T follicular helper cell (primary cell): ENCODE results near the gene NFYC.

Source experiments
- DNase-seq: peaks from one replicate; pipeline ENCODE4 v3.0.0-alpha.2; 2020; ENCODE audit warnings: low read depth

Gene NFYC

DNA sequence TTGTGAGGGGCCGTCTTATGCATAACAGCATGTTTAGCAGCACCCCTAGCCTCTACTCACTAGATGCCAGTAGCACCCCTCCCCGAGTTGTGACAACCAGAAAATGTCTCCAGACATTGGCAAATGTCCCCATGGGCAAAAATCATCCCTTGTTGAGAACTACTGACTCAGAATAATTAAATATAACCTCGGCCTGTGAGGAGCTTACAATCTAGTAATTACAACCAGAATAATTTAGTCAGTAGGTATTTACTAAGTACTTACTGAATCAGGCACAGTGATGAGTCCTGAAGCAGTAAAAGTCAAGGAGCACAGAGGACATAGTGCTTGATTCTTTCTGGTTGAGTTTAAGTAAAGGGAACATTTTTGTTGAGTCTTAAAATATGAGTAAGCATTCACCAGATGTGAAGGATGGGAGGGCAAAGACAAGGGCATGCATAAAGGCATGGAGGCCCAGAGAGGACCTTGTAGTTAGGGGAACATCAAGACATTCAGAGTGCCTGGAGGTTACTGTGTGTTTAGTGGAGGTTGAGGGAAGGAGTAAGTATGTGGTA, 48.0 kb downstream of the NFYC start:
- DNase-seq: no peak

DNA sequence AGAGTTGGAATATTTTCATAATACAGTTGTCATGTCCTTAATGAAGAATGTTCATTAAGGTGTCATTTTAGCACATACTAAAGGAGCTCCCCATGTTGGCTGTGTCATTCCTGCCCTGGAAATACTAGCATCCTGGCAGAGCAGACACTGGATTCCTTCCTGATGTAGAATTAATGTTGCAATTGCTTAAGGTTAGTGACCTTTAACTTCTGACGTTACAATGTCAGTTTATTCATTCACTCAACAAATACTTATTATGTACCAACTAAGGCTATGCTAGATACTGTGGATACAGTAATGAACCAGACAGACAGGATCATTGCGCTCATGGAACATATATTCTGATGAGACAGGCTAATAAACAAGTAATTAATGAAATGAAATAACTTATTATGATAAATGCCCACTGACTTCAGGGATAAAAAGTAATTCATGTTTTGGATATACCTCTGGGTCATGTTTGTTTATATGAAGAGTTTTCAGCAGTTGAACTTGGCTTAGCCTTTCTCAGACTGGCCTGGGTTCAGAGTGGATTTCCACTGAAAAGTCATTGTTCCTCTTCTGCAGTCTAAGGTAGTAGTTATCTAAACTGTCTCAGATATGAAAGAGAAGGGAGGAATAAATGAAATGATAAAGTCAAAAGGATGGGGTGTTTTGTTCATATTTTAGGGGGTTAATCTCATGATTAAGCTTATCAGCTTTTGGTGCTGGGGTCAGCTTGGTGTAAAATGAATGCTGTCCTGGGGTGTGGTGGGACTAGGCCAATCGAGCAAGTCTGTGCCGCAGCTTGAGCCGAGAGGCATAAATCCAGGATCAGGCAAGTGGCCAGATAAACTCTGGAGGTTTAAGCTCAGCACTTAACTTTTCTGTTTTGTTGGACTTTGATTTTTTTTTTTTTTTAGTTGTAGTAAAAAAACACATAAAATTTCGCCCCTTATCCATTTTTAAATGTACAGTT, 48.8 kb downstream of the NFYC start:
- DNase-seq: no peak

DNA sequence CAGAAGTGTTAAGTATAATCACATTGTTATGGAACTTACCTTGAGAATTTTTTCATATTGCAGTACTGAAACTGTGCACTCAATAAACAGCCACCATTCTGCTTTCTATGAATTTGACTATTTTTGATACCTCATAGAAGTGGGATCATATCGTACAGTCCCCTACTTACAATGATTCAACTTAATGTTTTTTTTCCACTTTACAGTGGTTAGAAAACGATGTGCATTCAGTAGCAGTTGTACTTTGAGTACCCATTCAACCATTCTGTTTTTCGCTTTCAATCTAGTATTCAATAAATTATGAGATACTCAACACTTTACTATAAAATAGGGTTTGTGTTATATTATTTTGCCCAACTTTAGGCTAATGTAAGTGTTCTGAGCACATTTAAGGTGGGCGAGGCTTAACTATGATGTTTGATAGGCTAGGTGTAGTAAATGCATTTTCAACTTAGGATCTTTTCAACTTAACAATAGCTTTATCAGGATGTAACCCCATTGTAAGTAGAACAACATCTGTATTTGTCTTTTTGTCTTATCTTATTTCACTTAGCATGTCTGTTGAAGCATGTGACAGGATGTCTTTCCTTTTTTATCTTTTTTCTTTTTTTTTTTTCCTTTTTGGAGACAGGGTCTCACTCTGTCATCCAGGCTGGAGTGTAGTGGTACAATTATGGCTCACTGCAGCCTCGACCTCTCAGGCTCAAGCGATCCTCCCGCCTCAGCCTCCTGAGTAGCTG, 49.7 kb downstream of the NFYC start:
- DNase-seq: no peak

DNA sequence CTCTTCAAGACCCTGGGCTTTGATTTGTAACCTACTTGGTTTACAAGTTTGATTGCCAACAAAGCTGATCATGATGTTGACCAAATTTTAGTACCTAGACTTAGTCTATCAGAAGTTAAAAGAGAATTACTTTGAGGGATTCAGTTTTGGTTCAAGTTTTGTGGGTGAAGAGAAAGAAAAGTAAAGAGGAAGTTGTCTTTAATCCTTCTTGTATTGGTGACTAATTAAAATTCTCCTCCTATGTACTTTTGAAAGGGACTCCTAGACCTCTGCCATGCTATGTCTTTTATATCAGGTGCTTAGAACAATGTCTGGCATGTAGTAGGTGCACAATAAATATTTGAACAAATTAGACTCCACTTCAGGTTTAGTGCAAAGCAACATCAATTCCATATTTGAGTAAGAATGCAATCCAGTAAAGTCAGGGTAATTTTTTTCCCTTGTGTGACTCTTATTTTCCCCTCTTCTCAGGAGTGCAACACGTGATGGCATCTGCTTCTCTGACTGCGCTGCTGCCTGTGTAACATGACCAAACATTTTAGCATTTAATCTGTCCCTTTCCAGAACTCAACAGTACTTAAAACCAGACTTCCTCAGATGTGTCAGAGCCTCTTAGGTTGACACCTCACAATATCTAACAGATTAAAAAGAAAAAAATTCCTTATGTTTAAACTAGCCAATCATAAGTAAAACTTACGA, 51.0 kb downstream of the NFYC start:
- no peak for DNase-seq

DNA sequence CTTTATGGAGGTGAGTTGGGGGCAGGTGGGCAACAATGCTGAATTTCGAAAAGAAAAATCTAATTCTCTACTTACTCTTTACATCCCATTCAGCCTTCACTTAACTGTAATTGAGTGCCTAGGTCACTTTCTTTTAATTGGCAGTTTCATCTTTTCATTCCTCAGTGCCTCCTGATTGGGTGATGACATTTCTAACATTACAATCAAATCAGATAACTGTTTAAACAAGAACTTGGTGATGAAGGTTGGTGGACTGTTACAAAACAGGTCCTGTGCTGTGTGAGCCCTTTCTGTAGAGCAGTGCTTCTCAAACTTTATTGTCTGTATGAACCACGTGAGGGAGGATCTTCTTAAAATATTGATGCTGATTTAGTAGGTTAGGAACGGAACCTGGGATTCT, 51.9 kb downstream of the NFYC start:
- no peak for DNase-seq

DNA sequence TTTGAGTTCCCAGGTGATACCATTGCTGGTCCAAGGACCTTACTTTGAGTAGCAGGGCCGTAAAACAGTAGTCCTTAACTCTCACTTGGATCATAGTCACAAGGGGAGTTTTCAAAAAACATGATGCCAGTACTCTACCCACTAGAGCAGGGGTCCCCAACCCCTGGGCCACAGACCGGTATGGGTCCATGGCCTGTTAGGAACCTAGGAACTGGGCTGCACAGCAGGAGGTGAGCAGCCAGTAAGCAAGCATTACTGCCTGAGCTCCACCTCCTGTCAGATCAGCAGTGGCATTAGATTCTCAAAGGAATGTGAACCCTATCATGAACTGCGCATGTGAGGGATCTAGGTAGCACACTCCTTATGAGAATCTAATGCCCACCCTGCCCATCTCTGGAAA, 52.4 kb downstream of the NFYC start:
- DNase-seq: no peak

DNA sequence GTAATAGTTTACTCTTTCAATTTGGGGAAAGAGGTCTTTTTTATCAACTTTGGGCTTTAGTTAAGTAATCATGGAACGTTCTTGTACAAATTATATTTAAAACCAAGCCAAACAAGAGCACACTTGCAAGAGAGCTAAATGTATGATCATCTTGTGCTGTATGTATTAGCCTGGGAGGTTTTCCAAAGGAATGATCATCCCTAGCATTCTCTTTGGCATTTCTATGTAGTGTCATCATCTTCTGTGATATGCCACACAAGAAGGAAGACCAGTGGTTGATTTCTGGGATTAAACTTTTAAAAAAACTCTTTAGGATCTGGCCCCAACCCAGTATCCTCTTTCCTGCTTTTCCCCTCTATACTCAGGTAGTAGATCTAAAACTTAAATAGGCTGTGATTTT, 53.7 kb downstream of the NFYC start:
- no peak for DNase-seq

DNA sequence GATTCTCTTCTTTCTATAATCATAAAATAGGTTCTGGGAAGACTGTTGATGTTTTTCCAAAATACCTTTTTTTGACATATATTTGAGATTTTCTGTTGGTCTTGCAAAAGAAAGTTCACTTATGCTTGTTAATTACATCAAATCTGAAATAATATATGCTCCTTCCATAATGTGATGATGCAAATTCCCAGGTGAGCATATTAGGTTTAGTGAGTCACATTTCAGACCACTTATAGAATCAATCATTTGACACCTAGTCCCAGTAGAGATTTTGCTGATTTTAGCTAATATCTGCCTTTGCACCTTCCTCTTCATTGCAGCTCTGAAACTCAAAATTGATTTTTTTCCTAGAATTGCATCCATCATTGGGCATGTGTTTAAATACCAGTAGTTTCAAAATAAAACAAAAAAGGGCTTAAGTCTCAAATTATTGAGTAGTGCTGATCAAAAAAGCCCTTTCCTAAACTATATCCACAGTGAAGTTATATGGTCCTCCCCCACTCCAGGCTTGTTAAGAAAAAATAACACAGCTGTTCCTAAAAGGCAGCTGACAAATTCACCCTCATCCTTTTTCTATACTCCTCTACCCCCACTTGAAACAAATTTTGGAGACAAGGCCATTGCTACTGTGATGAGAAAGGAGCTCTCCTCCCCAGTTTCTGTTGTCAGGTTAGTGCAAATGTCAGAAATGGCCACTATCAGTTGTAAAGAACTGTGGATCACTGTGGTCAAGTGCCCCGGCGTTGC, 55.0 kb downstream of the NFYC start:
- DNase-seq: no peak

DNA sequence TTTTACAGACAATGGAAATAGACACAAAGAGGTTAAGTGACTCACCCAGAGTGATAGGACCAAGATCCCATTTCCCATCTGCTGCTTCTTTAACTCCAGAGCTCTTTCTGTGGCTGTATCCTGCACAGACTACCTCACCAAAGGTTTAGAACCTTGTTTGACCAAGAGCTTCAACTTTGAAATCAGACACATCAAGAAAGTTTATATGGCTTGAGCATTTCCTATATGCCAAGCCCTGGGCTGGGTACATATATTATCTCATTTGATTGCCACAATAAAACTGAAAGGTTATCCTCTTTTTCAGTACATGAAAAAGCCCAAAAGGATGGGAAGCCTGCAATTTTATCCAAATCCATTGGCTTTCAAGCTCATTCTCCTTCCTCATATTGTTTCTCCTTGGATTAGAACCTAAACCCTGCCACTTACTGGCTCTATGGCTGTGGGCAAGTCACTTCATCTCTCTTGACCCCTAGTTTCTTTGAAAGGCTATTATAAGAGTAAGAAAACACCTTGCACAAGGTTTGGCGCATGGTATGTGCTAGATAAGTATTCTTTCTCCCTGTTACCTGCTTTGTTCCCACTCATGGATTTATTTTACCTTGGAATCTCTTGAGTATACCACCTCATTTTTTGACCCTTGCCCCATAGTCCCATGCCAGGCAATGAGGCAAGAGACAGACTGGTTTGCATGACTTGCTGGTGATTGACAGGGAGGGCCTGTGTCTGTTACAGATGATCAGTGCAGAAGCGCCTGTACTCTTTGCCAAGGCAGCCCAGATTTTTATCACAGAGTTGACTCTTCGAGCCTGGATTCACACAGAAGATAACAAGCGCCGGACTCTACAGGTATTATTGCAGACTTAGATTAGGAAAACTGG, 57.6 kb downstream of the NFYC start:
- DNase-seq: no peak

DNA sequence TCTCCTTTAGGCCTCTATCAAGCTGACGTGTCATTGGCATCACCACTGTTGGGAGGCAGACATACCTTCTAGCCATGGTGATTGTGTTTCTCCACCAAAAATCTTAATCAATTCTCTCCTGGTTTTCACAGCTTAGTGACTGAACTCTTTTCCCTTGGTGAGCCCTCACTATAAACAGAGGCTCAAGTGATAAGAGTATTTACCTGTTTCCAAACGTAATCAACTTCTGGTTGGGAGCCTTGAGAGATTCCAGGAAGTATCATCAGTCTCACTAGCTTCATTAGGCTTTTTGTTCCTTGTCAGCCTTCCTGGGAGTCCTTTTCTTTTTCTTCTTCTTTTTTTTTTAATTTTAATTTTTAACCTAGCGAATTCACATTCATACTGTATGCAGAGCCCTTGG, 58.3 kb downstream of the NFYC start:
- no peak for DNase-seq

DNA sequence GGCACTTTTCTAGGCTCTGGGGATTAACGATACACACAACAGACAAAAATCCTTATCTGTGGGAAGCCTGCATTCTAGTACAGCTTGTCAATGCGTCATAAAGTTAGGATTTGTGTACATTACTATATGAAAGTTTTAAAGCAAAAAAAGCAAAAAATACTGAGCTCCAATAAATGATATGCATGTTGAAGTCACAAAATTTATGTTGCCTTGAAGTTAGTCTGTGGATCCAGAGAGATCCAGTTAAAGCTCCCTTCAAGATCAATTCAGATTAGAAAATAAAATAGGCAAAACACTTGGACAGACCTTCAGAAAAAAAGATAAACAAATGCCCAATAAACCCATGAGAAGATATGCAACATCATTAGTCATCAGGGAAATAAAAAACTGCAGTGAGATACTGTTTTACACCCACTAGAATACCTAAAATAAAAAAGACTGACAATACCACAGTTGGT, 59.0 kb downstream of the NFYC start:
- no peak for DNase-seq

DNA sequence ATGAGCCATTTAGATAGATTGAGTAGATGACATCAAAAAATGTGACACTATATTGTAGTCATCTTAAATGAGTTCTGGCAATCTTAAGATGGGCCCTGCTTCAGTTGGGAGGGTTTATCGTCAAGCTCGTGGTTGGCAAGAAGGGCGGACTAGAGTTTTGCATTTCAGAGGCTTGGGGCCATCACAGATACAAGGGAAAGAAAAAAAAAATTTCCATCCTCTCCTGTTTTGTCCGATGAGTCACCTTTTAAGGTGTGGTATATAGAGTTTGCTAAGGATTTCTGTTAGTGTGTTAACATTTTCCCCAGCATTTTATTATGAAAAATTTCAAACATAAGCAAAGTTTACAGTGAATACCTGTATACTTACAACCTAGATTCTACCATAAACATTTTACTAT, 60.3 kb downstream of the NFYC start:
- no peak for DNase-seq

DNA sequence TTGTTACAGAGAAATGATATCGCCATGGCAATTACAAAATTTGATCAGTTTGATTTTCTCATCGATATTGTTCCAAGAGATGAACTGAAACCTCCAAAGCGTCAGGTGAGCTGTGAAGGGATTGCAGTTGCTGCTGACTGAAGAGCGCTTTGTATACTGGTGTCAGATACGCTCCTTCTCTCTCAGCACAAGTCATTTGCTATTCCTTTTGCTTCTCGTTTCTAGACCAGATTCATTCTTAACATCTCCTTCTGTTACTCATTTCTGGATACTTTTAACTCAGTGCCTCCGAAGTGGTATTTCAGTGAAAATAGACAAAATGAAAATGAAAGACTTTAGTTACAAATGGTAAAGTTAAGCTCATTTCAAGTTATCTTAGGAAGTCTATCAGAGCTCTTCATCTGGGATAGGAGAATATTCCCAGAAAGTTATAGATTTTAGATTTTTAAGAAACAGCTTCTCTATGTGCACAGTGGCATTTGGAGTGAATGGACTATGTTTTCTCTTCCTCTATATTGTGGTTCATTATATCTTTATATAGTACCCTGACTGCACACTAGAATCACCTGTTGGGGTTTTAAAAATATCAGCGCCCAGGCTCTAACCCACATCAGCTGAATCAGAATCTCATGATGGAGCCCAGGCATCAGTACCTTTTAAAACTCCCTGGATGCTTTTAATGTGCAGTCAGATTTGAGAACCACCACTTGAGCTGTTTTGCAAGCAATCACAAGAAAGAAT, 61.8 kb downstream of the NFYC start:
- DNase-seq: no peak

DNA sequence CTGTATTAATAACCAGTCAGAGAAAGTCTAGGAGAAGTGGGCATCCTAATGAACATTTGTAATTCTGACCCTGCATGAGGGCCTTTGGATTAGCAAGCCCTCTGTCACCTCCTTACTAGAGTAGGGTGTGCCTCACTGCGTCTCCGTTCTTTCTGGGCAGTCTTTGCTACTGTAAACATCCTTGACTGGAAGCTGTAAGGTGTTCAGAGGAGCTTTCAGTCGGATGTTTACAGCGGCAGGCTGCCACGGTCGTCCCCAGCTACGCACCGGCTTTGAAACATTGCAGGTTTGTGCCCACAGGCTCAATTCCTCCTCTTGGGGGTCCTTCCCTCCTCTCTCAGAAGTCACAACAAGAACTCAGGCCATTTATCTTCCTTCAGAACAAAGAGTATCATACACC, 62.7 kb downstream of the NFYC start:
- DNase-seq: no peak

DNA sequence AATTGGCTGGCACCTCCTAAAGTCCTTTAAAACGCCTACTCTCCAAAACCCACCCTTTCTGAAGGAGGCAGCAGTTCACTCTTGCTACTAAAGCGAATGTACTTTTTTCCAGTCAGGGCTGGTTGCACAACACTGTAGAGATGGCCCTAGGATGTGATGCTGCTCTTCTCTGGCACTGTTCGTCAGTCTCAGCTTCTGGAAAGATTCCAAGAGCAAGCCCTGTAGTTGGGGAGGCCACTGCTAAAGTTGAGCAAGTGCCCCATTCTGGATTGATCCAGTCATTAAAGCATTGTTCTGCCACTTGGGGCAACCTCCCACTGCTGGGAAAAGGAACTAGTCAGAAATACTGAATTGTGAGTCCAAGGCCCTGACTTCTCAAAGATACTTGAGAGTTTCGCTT, 63.6 kb downstream of the NFYC start:
- DNase-seq: no peak

DNA sequence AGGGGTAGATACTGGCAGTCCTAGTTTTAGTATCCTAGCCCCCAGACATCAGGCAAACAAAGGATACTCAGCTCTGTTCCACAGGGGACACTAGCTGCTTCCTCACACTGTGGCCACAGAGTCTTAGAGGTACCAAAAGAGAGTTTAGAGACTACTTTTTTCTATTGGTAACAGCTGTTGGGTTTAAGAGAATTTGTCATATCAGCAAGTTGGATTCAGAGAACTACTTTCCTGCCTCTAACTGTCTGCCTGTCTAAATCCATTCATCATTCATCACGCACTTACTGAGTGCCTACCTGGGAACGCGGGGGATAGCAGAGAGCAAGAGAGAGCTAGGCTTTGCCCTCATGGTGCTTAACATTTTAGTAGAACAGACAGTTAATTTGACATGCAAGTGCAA, 65.0 kb downstream of the NFYC start:
- DNase-seq: no peak

DNA sequence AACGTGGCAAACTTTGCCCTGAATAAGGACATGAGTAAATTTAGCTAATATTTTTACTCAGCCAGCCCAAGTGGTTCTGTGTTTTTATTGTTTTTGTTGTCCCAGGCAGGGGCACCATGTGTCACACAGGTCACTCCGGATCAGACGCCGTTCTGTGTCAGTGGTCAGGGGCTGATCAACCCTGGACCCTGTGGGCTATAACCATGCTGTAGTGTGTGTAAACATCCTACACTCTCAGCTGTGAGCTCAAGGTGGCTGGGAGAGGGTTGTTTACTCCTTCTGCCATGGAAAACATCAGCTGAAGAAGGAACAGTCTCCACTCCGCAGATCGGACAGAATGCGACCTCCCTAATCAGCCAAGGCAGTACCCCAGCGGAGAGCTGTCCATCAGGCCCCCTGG, 65.6 kb downstream of the NFYC start:
- DNase-seq: no peak

DNA sequence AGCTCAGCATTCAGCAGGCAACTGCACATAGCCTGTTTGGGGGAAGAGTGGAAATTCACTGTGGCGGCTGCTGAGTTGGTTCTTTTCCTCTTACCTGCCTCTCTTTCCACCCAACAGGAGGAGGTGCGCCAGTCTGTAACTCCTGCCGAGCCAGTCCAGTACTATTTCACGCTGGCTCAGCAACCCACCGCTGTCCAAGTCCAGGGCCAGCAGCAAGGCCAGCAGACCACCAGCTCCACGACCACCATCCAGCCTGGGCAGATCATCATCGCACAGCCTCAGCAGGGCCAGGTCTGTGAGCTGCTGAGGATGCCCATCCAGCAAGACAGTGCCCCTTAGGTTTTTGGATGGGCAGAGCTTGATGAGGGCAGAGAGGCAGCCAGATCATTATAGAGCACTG, 66.5 kb downstream of the NFYC start:
- DNase-seq: no peak

DNA sequence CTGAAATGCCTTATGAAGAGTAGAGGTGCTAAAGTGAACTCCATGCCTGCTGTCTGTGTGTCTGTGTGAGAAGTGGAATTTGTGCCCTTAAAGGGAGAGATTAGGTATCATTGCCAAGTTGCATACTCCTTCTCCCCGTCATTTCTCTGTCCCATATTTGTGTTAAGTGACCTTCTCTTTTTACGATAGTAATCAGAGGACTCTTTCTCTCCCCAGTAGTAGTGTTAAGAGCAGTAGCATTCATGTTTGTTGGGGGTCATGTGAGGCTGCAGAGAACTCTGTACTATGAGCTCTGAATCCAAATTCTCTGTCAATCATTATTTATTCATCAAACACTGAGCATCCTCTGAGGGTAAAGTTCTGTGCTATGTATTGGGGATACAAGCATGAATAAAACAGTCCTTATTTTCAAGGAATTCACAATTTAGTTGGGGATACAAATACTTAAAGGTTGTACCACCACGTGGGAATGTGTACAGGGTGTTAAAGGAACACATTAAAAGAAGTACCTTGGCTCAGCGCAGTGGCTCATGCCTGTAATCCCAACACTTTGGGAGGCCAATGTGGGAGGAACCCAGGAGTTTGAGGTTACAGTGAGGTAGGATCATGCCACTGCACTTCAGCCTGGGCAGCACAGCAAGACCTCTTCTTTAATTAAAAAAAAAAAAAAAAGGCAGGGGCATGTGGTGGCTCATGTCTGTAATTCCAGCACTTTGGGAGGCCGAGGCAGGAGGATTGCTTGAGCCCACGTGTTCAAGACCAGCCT, 67.3 kb downstream of the NFYC start:
- DNase-seq: no peak
